HG03575 (cell line): ENCODE measurements around the gene APMAP.

ENCODE experiments used
- ATAC-seq: cut with Tn5 transposase; IDR thresholded peaks from one replicate; pipeline ENCODE4 v1.9.1; 2021; ENCODE audit not compliant: unreplicated experiment, insufficient number of reproducible peaks, low FRiP score; ENCODE audit errors: extremely low read depth

The APMAP gene, protein sequence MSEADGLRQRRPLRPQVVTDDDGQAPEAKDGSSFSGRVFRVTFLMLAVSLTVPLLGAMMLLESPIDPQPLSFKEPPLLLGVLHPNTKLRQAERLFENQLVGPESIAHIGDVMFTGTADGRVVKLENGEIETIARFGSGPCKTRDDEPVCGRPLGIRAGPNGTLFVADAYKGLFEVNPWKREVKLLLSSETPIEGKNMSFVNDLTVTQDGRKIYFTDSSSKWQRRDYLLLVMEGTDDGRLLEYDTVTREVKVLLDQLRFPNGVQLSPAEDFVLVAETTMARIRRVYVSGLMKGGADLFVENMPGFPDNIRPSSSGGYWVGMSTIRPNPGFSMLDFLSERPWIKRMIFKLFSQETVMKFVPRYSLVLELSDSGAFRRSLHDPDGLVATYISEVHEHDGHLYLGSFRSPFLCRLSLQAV

DNA sequence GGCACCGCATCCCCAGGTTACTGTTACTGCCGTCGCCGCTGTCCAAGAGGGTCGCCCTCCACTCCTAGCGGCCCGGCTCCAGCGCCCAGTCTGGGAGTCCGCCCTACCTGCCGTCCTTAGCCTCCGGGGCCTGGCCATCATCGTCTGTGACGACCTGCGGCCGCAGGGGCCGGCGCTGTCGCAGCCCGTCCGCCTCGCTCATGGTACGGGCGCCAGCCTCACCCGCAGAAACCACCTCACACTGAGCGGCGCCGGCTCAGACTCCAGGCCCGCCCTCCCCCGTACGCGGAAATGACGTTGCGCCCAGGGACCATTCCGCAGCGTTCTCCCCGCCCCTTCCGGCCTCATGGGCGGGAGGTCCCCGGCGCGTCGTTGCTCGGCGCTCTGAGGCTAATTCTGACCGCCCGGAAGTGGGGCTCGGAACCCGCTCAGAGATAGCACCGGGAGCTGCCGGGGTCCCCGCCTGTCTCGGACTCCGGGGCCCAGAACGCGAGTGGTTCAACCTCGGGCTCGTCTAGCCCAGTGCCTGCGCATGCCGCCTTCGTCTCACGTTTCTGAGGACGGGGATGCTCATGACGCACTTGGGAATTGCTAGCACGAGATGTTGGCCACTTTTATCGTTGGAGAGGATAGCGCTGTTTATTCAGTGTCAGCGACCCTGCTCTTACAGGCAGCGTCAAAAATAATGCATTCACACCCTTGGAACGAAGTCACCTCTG is at the start of gene APMAP:
TSS of gene APMAP (minus strand) at position 265 of the 719 bp plus-strand sequence. CDS start at position 202, 63 bp downstream.
- ATAC-seq: peak; percentile 62

DNA sequence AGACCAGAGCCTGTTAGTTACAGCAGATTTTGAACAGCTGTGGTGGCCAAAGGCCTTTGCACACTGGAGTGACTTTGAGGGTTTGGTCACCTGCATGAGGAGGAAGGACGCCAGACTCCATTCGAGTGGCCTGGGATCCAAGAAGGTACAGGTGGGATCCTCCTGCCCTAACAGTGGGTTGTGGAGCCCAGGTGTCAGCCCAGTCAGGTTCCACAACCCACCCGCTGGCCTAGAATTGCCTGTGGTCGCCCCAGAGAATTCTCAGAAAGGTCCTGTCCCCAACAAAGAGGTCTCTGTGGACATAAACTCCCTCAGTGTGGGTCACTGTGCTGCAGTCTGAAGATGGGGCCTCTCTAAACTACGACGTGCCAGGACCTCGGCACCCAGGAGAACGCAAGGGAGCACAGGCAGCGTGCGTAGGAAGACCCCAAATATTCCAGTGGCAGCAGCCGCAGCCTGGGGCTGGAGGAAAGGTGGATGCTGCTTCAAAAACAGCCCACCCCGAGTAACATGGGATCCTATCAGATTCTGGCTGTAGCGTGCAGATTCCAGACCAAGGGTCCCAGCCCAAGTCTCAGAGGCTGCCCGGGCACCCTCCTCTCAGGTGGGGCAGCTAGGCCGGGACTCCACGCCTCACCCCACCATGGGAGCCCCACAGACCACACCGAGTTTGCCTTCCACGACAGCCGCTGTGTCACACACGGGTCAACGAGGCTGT is 49.4 kb upstream of the APMAP start:
- no peak for ATAC-seq

DNA sequence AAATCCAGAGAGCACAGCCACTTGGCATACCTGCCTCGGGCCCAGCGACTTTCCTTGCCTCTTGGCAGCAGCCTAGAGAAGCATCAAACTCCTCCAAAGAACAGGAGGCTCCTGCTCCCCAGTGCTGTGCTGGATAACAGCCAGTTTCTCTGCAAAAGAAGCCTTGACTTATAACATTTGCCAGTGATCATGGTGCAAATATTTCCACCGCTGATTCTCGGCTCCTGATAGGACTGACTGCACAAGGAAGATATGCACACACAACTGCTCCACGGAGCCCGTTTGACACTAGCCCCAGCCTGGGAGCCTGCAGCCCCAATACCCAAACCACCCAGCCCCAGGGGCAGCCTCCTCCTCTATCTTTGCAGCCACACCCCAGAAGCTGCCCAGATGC is 47.9 kb upstream of the APMAP start:
- ATAC-seq: no peak

DNA sequence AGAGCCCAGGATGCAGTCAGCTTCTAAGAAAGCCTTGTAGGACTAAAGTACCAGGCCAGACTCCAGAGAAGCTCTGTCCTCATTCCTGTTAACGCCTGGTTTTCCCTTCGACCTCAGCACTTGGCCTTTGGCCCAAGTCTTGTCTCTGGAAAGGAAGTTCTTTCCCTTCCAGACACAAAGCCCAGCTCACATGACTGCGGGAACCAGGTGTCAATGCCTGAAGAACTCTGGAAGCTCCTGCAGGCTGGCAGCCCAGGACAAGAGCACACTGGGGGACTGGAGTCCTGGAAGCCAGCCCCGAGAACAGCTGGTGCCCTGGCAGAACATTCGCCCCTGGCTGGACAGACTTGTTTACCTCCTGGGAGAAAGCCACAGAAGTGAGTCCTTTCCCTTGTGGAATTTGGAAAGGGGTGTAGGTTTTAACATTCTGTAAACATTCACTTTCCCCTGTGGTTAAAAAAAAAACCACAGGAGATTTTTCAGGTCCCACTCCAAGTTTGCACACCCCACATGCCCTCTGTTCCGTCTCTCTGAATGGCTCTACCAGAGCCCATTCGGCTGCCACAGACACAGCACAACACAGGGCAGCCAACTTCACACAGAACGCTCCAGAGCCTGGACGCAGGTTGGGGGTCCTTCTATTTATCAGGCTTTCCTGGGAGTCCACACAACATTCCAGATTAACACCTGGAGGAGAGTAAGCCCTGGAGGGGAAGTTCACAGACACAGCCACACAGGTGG is 47.3 kb upstream of the APMAP start:
- no peak for ATAC-seq

DNA sequence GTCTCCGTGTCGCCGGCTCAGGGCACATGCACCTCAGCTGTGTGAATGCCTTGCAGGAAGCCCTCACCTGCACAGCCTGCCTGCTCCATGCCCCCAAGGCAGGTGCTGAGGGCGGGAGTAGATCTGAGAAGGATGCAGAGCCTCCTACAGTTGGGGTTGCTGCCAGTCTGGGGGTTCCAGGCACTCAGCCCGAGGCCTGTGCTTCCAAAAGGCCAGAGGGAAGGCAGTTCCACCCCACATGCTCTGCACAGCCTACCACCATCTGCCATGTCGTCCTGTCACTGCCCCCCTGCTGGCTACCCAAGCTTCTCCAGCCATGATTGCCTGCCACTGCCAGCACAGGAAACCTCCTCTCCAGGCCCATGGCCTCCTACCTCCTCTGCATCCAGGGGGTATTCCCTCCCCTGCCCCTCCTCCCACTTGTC is 46.1 kb upstream of the APMAP start:
- ATAC-seq: no peak

DNA sequence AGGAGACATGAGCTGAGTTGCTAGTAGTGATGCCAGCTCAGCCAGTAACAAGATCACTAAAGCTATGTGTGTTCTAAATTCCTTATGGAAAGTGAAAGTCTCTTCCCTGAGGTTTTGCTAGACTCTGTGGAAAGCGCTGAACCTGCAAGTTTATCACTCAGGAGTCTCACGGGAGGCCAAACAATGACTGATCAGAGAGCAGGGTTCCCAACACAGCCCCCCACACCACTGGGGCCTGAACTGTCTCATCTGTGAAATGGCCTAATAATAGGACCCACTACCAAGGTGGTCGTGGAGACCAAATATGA is 45.5 kb upstream of the APMAP start:
- ATAC-seq: no peak

DNA sequence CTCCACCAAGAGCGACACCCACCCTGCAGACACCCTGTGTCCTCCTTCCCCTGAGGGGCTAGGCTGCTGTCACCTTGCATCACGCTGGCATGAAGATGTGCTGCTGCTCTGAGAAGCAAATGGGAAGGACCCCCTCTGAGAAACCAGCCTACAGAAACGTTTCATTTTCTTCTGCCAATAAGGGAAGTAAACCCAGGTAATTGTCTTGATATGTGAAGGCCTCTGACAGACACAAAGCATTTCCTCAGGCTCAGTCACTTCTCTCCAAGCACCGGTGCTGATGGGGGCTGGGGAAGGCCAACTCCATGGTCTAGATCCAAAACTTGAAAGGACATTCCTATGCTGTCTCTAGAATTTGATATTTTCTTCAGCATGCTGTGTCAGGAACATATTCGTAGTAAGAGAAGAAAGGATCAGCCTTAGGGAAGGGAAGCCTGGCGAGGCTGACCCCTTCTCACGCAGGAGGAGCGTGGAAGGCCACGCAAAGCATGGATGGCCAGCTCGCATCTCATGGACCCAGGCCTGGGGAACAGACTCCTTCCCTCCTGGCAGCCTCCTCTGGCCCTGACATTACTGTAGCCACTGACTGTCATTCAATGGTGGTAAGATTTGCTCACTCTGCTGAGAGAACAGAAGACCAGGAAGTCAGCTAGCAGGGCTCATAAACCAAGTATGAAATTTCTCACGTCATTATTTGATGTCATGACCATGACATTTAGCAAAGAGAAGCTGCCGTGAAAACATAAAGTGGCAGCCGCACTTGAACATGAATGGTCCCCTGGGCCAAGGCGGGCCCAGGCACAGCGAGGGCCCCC is 44.9 kb upstream of the APMAP start:
- no peak for ATAC-seq

DNA sequence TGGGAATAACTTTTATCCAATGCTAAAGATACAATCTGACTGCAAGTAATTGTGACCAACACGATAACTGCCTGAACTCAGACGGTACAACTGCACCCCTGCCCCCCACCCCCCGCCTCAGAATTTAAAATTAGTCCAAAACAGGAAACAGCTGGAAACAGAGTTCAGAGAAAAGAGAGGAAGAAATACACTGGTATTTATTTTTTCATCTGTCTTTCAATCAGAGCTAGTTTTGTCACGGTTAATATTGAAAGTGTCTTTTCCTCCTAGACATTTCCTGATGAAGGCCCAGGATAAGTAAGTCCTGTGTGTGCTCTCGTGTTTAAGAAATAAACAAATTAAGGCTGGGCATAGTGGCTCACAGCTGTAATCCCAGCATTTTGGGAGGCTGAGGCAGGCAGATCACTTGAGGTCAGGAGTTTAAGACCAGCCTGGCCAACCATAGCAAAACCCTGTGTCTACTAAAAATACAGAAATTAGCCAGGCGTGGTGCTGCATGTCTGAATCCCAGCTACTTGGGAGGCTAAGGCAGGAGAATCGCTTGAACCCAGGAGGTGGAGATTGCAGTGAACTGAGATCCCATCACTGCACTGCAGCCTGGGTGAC is 43.9 kb upstream of the APMAP start:
- no peak for ATAC-seq

DNA sequence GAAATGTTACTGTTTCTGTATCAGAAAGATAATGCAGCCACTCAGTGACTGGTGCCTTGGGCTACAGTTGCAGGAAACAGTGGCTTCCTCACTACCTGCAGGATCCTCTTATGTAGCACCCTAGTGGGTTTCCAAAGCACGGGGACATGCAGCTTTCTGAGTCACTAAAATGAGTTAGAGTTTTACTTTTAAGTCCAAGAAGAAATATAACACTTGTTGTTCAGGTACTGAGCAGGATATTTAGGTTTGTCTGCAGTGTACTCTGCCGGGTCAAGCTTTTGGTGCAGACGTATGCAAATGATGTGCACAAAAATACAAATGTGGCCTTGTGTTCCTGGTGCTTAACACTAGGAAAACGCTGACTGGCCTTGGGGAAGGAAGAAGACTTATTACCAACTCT is 43.4 kb upstream of the APMAP start:
- no peak for ATAC-seq

DNA sequence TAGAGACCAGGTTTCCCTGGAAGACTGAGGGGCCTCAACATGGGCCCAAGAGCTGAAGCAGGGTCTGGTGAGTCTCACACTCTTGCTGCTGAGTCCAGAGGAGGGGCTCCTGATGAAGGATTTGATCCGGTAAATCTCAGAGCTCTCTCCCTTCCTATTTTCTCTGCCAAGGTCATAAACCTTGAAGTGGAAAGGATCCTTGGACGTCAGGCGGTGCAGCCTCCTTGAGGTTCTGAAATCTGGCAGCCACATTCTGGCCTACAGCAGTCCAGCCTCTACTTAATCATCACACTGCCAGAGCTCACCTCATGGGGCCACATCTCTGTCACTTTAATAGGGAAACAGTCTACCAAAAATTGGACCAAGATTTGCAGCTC is 41.4 kb upstream of the APMAP start:
- ATAC-seq: no peak

DNA sequence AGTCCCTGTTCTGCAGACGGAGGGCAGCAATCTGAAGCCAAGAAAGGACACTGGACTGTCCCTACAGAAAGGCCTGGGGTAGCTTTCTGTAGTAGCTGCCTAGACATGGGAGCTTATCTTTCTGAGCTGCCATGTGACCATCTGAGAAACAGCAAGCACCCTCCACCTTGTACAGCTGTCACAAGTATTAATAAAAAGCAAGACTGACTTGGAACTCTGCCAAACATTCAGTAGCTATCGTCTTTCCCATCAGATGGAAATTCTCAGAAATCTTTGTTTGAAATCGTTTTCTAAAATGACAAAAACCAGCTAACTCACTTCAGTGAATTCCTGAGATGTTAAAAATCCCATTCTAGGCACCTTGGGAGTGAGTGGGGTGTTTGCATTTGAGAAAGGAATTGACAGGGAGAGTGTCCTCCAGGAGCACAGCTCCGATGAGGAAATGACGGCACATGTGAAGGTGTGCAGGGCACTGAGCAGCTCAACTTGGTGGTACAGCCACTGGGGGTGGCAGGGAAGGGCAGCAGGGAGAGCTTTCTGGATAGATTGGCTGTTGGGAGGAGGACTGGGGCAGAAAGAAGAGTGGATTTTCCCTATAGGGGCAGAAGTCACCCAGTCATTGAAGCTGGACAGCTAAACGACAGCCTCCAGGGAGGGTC is 40.8 kb upstream of the APMAP start:
- no peak for ATAC-seq

DNA sequence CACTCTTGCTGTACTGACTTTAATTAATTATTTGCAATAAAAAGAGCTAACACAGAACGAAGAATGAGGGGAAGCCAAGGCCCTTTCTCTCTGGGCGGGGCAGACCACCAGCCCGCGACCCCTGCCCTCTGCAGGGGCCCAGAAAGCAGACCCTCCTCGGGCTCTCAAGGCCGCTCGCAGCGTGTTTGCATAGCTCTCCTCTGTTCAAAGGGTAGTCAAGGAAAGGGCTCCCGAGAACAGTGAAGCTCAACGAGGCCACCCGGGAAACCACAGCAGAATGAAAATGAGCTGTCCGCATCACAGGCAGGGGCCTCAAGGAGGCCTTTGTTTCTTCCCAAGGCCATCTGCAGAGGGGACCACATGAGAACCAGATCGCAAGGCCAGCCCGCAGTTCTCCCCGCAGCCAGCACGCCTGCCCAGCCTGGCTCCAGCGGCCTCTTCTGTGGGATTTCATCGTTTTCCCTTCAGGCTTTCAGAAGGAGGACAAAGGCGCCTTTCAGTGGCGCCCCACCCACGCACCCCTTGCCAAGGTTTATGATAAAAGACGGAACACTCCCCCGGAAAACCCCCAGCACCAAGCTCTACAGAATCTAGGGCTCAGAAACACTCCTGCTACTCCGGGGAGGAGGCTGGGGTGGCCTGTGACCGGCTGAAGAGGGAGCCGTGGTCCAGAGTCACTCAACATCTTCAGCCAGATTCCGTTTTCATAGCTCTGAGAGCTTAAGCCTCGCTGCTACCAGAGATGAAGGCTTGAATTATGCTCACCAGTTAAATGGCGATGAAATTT is 40.1 kb upstream of the APMAP start:
- no peak for ATAC-seq

DNA sequence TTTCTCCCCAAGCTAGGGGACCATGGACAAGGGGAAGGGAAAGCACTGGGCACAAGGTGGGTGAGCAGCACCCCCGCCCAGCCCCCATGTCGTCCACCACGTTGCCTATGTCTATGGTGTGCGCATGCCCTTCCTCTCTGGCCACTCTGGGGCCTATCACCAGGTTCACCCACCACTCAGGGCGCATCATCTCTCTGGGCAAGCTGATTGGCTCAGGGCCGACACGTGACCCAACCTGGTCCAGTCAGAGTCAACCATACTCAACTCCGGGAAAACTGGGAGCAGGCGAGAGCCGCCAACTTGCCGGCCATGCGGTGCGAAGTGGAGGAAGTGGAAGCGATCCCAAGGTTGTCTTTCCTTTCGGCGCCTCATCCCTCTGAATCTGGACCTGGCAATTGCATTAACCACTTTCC is 39.5 kb upstream of the APMAP start:
- no peak for ATAC-seq

DNA sequence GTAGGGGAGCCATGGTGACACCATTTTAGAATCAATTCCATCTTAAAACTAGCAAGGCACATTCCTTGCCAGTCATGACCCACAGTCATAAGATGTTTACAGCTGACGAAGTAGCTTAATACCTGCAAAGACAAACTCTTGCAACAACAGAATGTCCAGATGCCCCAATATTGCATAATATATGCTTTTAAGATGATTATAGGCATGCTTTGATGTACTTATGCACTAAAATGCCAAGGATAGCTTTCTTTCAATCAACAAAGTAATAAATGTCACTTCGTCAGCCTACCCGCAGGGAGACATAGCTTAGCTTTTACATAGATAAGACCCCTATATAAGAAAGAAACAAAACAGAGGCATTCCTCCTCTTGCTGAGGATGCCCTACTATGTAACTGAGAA is 38.7 kb upstream of the APMAP start:
- ATAC-seq: no peak

DNA sequence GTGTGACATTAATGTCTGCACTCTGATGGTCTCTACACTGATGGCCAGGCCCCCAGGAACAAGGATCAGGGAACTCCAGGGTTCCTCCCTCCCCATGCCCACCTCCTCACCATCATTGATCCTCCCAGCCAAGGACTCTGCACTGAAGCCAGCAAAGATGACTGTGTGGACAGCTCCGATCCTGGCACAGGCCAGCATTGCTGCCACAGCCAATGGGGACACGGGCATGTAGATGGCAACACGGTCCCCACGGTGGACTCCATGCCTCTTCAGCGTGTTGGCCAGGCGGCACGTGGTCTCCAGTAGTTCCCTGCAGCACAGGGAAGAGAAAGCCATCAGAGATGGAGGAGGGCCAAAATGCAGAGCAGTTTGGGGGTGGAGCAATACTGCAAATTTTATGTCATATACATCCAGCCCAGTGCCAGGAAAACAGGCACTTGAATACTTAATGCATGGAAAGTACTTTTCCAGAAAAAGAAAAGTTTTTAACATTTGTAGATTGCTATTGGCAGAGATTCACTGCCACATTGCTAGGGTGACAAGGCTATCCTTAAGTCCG is 38.2 kb upstream of the APMAP start:
- ATAC-seq: no peak

DNA sequence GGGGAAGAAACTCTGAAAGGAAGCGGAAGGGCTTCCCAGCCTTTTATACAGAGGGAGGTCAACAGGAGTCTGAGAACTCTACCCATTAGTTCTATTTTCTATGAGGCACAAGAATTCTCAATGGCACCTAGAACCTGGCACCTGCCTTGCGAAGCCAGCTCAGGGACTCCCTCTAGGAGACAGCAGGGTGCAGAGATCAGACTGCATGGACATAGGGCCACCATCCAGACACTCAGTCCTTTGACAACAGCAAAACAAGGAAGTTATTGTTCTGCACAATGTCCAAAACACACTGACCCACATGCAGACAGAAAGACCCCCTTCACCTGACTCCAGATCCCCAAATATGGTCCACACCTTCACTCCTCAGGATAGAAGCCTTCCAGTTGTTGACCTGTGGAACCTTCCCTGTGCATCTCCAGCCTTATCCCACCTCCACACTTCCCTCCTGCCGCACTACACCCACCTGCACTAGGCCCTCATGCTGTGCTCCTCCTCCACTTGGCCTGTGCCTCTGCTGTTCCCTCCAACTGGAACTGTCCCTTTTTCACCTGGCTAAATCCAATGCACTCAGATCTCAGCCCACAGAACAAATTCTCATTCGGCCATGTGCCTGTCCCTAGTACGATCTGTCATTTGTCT is 37.6 kb upstream of the APMAP start:
- ATAC-seq: no peak
